HG03196 (cell line): Measurements from ENCODE around the gene SRSF1.
"Not testable (repeated sequence)": the region's sequence is repeated elsewhere in the genome, so short reads cannot be mapped to it uniquely, and the experiment has no call there.

Source experiments
- ATAC-seq: cut with Tn5 transposase; IDR thresholded peaks from one replicate; pipeline ENCODE4 v1.9.1; 2021; ENCODE audit not compliant: unreplicated experiment

The SRSF1 gene

GRCh38 chr17:57993471-57994365 is 13.3 kb downstream of the SRSF1 start:
- ATAC-seq: no peak

DNA sequence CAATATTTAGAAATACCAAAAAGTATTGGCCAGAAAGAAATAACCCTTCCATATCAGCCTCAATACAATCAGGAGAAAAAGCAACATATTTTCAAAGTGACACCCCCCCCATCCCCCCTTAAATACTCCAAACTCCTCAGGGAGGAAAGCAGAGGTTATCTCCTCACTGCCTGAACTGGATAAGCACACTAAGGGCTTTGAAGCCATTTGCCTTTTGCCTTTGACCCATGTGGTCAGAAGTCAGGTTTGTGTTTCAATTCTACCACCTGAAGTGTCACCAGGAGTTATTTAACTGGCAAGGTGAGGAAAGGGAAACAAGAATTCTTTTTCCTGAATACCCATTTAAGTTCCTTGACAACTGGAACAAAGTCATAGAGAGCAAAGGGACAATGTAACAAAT is 15.5 kb downstream of the SRSF1 start:
- no peak for ATAC-seq

DNA sequence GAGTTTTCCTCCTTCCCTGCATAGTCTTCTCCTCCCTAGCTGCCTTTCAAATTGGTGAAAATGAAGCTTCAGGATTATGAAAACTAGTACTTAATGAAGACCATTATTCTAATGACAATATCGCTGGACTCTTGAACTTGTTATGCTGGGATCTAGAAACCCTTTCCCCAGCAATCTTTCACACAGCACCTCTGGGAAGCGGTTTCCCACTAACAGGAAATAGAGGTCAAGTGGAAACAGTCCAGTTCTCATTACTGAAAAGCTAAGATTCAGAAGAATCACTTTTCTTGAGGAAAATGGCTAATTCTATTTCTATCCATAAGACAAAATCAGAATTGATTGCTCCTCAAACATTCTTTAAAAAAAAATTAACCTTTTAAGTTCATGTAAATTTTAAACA is 17.0 kb downstream of the SRSF1 start:
- ATAC-seq: no peak

- ATAC-seq: peak; percentile 72
Measured at GRCh38 chr17:57988301-57989250, 18.5 kb downstream of the SRSF1 start.

DNA sequence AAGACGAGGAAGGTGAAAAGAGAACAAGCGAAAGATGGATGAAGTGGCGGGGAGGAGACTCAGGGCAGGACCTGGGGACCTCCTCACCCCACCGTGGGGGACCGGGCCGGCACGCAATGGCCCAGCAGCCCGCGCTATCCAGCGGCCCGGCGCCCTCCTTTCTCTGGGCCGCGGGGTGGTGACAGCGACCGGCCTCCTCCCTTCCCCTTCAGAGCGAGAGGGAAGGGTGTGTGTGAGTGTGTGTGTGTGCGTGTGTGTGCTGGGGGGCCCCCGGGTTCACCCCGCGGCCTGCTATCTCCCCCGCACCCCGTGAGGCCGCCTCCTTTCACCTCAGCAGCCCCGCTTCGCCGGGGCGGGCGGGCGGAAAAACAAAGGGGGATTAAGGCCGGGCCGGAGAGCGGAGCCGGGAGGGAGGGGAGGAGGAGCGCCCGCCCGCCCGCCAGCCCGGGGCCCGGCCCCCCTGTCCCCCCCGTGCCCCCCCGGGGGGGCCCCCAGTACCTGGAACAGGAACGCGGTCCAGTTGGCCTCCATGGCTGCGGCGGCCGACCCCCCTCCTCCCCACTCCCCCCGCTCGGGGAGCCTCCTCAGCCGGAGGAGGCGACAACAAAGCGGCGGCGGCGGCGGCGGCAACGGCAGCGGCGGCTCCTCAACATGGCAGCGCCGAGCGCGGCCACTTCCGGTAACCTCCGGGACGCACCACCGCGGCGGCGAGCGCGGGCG is 19.3 kb downstream of the SRSF1 start, which contains the start of gene VEZF1:
TSS of gene VEZF1 (minus strand) at position 674 of the 720 bp plus-strand sequence. CDS start at position 531, 143 bp downstream.
- ATAC-seq: peak; percentile 55

GRCh38 chr17:57986841-57987580 is 20.0 kb downstream of the SRSF1 start:
- peak; percentile 19 for ATAC-seq

DNA sequence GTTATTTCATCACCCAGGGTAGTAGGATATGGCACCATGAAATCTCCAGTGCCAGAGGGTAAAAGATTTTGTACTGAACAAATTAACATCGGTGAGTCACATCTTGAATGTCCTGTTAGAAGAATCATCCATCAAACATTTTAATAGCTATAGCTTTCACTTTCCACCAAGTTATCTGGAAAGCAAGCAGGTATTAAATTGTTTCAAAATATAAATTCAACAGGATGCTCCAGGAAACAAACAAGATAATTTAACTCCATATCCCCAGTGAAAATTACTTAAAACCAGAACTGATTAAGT is 21.4 kb downstream of the SRSF1 start:
- no peak for ATAC-seq

DNA sequence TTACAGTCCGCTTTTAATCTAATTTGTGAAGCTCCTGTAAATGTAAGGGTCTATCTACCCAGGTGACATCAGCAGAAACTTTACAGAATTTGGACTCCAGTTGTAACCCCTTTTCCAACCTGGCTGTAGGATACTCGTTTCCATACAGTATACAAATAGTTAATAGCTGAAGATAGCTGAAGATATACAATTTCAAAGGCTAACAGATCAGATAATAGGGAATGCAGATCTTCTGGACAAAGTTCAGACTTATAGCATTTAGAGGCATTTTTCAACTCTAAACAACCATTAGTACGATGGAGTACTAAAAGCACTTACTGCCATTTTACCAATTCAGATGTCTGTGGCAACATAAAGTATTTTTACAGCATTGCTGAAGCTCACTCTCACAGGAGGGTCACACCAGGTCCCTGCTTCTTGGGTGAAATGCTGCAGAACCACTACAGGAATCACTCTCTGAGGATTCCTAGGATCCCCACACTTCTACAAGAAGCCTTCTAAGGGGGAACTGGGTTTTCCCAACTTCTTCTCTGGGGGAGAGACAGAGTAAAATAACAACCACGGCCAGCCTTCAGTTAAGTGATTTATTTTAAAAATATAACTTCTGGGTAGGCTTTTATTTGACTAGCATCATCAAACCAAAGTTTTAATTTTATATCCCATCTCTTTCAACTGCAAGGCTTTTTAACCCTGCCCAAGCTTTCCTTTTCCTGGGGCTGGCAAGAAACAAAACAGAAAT is 21.9 kb downstream of the SRSF1 start:
- no peak for ATAC-seq

- ATAC-seq: no peak
Measured at GRCh38 chr17:57984261-57984890, 22.7 kb downstream of the SRSF1 start.

- ATAC-seq: no peak
Measured at GRCh38 chr17:57983446-57983845, 23.6 kb downstream of the SRSF1 start.

DNA sequence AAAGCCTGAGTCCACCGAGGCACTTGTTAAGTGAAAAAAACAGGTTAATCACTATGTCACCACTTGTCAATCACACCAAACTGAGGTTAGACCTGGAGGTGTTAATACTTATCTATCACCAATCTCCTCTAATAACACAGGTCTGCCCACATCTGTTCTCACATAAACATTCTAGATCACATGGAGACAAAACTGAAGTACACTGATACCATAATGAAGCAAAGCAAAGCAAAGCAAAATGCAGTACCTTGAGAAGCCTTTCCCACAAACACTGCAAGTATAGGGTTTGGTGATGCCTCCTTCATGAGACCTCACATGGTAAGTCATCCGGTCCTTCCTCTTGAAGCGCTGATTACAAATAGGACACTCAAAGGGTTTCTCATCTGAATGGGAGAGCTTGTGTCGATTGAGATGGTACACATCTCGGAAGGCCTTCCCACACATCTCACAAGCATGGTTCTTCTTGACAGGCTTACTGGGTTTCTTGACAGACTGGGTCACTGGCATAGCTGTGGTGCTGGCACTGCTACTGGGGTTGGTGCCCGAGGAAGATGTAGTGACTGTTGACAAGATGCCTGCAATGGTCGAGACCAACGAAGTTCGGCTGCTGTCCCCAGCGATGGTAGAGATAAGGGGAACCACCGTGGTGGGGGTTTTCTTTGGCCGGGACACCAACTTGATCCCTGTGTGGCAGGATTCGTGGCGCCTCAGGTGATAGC is 24.4 kb downstream of the SRSF1 start:
- no peak for ATAC-seq

DNA sequence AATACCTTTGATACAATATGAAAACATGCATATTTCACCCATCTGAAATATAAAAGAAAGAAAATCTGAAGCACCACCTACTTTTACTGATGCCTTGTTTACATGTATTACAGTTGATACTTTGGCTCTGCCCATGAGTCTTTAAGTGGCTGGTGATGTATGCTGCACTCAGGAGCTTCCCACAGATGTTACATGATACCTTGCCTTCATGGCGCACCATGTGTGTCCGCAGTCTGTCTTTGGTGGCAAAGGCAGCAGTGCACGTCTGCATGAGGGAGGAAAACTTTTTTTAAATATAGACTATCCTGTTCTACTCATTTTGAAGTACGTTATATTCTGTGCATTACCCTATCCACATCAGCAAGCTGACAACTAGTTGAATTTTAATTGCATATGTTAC is 26.5 kb downstream of the SRSF1 start:
- ATAC-seq: no peak

DNA sequence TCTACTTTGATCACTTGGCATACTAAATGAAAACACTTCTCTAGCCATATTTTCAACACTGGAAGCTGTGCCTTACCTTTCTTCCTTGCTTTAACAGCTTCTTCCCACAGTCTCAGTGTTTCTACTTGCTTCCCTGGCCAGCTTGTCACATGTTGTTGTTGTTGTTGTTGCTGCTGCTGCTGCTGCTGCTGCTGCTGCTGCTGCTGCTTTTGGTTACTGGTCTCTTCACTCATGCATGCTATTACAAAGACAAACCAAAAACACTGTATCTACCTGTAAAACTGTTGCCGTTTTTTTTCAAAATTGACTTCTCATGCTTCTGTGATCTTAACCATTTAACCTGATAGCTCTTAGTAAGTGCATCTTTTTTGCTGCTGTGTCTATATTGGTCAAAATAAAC is 28.0 kb downstream of the SRSF1 start:
- no peak for ATAC-seq

DNA sequence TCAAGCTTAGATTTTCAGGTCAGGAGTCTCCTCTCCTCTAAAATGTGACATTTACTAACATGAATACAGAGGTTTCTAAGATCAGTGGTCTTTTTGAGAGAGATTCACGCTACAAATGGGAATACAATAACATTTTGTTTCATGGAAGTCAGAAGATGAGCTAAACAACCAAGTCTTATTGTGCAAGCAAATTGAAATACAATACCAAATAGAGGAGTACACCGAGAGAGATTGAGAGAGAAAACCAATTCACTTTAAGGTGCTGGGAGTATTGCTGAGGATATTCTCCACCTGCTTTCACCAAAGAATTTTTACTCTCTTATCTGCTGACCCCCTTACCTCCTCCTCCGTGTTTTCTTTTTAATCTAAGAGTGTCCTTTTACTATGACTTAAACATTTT is 30.5 kb downstream of the SRSF1 start:
- no peak for ATAC-seq

DNA sequence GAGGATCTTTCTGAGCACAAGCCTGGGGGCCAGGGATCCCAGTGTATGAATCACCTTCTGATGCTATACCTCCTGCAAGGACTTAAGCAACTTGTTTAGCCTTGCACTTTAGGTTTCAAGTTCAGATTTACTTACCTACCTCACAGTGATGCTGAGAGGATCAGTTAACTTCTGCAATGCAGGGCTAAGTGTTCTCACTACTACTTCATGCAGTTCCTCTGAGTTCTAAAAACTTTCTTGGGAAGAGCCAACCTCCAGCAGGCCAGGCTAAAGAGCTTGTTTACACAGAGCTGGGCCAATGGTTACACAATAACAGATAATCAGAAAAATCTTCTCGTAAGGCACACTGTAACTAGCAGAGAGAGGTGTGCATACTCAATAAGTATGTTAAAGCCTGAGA is 32.0 kb downstream of the SRSF1 start:
- no peak for ATAC-seq

- ATAC-seq: not testable (repeated sequence)
Measured at GRCh38 chr17:57974053-57974824, 32.8 kb downstream of the SRSF1 start.

DNA sequence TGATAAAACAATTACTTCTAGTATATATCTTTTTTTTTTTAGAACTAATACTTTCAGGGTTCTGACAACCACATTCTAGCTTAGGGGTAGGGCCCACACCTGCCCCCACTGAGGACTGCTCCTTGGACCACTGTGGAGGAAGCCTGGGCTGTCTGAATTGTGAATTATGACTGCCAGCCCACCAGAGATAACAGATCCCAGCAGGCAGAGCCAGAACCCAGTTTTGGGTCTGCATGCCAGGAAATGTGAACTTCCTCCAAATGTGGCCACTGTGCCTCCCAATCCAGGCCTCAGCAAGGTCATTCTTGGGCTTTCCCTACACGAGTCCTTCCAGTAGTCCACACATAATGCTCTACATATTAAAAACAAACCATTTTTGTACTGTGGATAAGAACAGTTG is 34.9 kb downstream of the SRSF1 start:
- no peak for ATAC-seq

DNA sequence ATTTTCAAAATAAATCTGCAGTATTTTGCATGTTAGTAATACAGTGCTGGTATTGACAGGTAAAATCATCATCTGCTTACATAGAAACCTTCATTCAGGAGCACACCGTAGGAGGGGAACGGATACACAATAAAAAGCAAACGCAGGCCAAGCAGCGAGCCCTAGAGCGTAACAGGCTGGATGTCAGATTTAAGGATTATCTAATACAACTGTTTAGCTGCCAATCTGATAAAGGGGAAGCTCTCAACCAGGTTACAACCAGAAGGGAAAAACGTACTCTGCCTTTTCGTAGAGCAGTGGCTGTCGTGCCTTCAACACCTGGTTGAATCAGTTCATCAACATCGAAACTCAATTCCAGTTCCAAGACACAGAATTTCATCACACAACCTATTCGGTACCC is 35.5 kb downstream of the SRSF1 start:
- ATAC-seq: no peak
